ENCODE data around the gene CCL11.

DNA sequence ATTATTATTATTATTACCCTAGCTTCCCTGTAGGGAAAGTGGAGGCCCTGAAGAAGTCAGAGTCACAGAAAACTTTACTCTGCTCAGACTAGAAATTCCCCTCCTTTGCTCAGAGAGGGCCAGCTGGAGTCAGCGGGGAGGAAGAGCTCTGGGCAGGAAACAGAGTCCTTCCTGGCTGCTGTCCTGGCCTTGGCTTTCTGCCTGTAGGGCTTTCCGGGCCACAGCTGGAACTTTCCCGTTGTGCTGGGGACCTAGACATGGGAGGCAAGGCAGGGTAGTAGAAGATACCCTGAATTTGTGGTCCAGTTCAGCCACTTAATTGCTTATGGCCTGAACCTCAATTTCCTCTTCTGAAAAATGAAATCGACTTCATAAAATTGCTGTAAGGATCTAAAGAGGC, 44.5 kb upstream of the CCL11 start:
- TF ChIP-seq TCF7 (CRISPR knock-in tag; IDR thresholded peaks at IDR 0.05; ENCODE audit: low read depth) (no peak), IRF2 (CRISPR knock-in tag; IDR thresholded peaks at IDR 0.05; ENCODE audit: borderline replicate concordance, low read depth) (no peak), ZNF232 (CRISPR knock-in tag; IDR thresholded peaks at IDR 0.05) (no peak), FOXP1 (CRISPR knock-in tag; IDR thresholded peaks at IDR 0.05; ENCODE audit: borderline replicate concordance) (no peak)
- TF ChIP-seq, protein P1, sequence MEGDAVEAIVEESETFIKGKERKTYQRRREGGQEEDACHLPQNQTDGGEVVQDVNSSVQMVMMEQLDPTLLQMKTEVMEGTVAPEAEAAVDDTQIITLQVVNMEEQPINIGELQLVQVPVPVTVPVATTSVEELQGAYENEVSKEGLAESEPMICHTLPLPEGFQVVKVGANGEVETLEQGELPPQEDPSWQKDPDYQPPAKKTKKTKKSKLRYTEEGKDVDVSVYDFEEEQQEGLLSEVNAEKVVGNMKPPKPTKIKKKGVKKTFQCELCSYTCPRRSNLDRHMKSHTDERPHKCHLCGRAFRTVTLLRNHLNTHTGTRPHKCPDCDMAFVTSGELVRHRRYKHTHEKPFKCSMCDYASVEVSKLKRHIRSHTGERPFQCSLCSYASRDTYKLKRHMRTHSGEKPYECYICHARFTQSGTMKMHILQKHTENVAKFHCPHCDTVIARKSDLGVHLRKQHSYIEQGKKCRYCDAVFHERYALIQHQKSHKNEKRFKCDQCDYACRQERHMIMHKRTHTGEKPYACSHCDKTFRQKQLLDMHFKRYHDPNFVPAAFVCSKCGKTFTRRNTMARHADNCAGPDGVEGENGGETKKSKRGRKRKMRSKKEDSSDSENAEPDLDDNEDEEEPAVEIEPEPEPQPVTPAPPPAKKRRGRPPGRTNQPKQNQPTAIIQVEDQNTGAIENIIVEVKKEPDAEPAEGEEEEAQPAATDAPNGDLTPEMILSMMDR (IDR thresholded peaks at IDR 0.05): no peak
- TF ChIP-seq, protein P2, sequence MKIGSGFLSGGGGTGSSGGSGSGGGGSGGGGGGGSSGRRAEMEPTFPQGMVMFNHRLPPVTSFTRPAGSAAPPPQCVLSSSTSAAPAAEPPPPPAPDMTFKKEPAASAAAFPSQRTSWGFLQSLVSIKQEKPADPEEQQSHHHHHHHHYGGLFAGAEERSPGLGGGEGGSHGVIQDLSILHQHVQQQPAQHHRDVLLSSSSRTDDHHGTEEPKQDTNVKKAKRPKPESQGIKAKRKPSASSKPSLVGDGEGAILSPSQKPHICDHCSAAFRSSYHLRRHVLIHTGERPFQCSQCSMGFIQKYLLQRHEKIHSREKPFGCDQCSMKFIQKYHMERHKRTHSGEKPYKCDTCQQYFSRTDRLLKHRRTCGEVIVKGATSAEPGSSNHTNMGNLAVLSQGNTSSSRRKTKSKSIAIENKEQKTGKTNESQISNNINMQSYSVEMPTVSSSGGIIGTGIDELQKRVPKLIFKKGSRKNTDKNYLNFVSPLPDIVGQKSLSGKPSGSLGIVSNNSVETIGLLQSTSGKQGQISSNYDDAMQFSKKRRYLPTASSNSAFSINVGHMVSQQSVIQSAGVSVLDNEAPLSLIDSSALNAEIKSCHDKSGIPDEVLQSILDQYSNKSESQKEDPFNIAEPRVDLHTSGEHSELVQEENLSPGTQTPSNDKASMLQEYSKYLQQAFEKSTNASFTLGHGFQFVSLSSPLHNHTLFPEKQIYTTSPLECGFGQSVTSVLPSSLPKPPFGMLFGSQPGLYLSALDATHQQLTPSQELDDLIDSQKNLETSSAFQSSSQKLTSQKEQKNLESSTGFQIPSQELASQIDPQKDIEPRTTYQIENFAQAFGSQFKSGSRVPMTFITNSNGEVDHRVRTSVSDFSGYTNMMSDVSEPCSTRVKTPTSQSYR (CRISPR knock-in tag; IDR thresholded peaks at IDR 0.05): no peak
- TF ChIP-seq, protein P3, sequence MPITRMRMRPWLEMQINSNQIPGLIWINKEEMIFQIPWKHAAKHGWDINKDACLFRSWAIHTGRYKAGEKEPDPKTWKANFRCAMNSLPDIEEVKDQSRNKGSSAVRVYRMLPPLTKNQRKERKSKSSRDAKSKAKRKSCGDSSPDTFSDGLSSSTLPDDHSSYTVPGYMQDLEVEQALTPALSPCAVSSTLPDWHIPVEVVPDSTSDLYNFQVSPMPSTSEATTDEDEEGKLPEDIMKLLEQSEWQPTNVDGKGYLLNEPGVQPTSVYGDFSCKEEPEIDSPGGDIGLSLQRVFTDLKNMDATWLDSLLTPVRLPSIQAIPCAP (CRISPR knock-in tag; IDR thresholded peaks at IDR 0.05): no peak

Data from WTC11 (cell line).